GM19193 (cell line): Measurements from ENCODE around the gene PPM1M.

Experiments used
- POLR2A ChIP-seq: IDR thresholded peaks from 4 replicates; pipeline ENCODE4 v1.6.1; 2011; ENCODE audit not compliant: insufficient read depth, insufficient read length; ENCODE audit errors: extremely low read depth

Gene PPM1M

GRCh38 chr3:52231502-52232278 is 13.9 kb upstream of the PPM1M start:
- TF ChIP-seq POLR2A: no peak

GRCh38 chr3:52232279-52233107 is 13.1 kb upstream of the PPM1M start:
- no peak for TF ChIP-seq POLR2A

GRCh38 chr3:52233108-52233591 is 12.4 kb upstream of the PPM1M start:
- TF ChIP-seq POLR2A: no peak

- TF ChIP-seq POLR2A: no peak
Observed at GRCh38 chr3:52233968-52234367, 11.6 kb upstream of the PPM1M start.

GRCh38 chr3:52234516-52235447 is 10.8 kb upstream of the PPM1M start:
- no peak for TF ChIP-seq POLR2A

- TF ChIP-seq POLR2A: no peak
Observed at GRCh38 chr3:52236424-52236886, 9.1 kb upstream of the PPM1M start.

- TF ChIP-seq POLR2A: no peak
Observed at GRCh38 chr3:52237006-52237656, 8.4 kb upstream of the PPM1M start.

- TF ChIP-seq POLR2A: no peak
Observed at GRCh38 chr3:52237657-52238172, 7.8 kb upstream of the PPM1M start.

GRCh38 chr3:52238193-52238760 is 7.3 kb upstream of the PPM1M start:
- no peak for TF ChIP-seq POLR2A

- TF ChIP-seq POLR2A: peak; percentile 89
Observed at GRCh38 chr3:52238761-52239701, 6.5 kb upstream of the PPM1M start, which contains the start of gene TWF2. Gene TWF2 (minus strand): TSS chr3:52239158. CDS start chr3:52239016, 142 bp downstream.

- no peak for TF ChIP-seq POLR2A
Observed at GRCh38 chr3:52240059-52240885, 5.3 kb upstream of the PPM1M start.

GRCh38 chr3:52240886-52241370 is 4.6 kb upstream of the PPM1M start:
- TF ChIP-seq POLR2A: no peak

GRCh38 chr3:52242039-52242438 is 3.5 kb upstream of the PPM1M start:
- no peak for TF ChIP-seq POLR2A
